Vagina (tissue), 2 donors: ENCODE results near the gene ELMOD1.

Experiments used
- POLR2A ChIP-seq, 2 donors: fragments of 450-650 bp; IDR thresholded peaks; one replicate each; pipeline ENCODE4 v1.6.1; 2017; ENCODE audit warnings: antibody characterized with exemption in 2 of 2, mild to moderate bottlenecking in 2 of 2, moderate library complexity in 2 of 2
- POLR2AphosphoS5 ChIP-seq, 2 donors: sonication (generic); formaldehyde crosslinking; IDR thresholded peaks; one replicate each; pipeline ENCODE4 v1.9.0; 2017; ENCODE audit warnings: antibody characterized with exemption in 2 of 2, mild to moderate bottlenecking in 2 of 2, low read depth in 1 of 2; ENCODE audit not compliant: insufficient read depth in 1 of 2
- TF ChIP-seq, protein P1 (sequence below), 3 experiments: fragments of 450-650 bp in 2 of 3; fragments of 200-600 bp in 1 of 3; sonication (generic) in 1 of 3; IDR thresholded peaks; one replicate each; pipeline ENCODE4 v1.5.1; 2017 to 2019; ENCODE audit warnings: antibody characterized with exemption in 3 of 3, mild to moderate bottlenecking in 2 of 3, moderate library complexity in 2 of 3

DNA sequence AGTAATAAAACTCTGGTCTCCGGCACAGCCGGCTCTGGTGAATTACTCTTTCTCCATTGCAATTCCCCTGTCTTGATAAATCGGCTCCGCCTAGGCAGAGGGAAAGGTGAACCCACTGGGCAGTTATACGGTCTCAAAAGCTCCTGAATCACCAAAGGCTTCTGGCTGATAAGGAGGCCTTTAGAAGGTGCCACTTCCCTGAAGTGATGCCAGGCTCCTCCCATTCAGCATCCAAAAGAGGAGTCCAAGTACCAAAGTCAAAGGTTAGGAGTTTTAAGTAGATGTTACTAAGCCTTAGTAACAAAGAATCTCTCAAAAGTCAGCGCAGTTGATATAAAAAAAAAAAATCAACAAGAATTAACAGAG, 13.6 kb upstream of the ELMOD1 start:
- TF ChIP-seq POLR2A (IDR thresholded peaks at IDR 0.05) (no peak), POLR2AphosphoS5 (IDR thresholded peaks at IDR 0.05; ENCODE audit: insufficient read depth in 1 of 2, low read depth in 1 of 2) (no peak)
- TF ChIP-seq, protein P1, sequence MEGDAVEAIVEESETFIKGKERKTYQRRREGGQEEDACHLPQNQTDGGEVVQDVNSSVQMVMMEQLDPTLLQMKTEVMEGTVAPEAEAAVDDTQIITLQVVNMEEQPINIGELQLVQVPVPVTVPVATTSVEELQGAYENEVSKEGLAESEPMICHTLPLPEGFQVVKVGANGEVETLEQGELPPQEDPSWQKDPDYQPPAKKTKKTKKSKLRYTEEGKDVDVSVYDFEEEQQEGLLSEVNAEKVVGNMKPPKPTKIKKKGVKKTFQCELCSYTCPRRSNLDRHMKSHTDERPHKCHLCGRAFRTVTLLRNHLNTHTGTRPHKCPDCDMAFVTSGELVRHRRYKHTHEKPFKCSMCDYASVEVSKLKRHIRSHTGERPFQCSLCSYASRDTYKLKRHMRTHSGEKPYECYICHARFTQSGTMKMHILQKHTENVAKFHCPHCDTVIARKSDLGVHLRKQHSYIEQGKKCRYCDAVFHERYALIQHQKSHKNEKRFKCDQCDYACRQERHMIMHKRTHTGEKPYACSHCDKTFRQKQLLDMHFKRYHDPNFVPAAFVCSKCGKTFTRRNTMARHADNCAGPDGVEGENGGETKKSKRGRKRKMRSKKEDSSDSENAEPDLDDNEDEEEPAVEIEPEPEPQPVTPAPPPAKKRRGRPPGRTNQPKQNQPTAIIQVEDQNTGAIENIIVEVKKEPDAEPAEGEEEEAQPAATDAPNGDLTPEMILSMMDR (IDR thresholded peaks at IDR 0.05), result no peak
